ENCODE data around the gene NT5DC3.
A peak's percentile ranks its signal among the peaks of the same experiment; 100 is the strongest.

The NT5DC3 gene

DNA sequence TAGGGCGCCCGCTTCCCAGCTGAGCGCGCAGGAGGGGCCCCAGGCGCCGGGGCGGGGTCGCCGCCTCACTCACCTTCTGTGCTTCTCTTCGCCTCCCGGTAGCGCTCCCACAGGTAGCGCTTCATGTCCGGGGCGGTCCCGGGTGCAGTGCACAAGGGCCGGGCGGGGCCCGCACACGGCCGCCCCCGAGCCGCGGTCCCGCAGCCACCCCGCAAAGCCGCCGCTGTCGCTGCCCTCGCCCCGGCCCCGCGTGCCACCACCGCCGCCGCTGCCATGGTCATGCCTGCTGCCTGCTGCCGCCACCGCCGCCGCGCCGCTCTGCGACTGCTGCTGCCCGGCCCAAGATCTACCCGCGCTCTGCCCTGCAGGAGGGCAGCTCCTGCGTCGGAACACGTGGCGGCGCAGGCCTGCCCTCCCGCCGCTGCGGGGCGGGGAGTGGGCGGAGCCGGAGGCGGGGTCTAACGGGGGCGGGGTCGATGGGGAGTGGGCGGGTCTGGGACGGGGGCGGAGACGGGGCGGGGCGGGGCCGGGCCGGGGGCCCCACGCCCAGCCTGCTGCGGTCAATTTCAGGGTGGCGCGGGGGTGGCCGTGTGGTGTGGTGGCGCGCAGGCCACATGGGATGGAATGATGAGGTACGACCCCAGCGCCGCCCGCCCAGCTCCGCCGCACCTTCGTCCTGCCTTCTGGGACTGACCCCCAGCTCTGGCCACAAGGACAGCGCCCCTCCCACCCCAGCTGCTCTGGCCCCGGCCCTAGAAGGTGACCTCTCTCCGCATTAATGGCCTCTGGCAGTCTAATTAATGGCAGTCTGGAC, at the start of gene NT5DC3:
Gene NT5DC3 (minus strand): TSS at position 359 of the 814 bp plus-strand sequence. CDS start 78 bp downstream, at position 281.
- DNase-seq: peak; percentile 89

DNA sequence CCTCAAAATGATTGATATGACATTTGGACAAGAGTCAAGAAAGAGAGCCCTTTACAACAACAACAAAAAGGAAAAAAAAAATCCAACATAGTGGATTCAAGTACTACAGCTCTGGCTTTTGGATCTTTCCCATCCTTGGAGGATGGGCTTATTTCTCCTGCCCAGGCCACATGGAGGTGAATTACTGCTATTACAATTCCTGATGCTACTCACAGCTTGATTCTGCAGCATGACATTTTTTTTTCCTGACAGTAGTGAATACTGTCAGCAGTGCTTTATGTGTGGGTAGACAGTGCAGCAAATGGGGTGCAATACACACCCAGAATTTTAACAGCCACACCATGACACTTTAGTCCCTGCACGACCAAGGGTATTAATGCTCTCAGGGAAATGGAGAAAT, 46.7 kb upstream of the NT5DC3 start:
- no peak for DNase-seq

DNA sequence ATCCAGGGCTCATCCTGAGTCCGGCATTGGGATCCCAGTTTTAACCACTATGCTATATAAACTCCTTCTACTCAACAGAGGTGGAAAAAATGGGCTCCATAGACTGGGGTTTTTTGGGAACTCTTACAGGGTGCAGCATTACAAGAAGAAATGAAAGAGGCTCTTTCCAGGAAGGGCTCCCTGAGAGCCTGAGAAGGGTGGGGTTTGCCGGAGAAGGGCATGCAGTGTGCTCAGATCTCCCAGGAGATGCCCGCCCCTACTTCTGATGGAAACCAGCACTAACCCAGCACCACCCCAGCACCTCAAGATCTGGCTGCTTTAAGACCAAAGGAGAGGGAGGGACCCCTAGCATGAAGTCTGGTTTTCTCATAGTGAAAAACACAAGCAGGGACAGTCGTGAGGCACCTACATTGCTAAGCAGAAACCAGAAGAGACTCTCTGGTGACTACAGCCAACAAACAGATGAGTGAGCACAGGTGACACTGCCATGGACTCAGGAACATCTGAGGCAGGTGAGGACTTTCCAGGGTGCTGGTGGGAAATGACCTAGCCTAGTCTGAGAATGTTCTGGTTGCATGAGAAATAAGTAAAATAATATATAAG, 45.3 kb upstream of the NT5DC3 start:
- DNase-seq: no peak

DNA sequence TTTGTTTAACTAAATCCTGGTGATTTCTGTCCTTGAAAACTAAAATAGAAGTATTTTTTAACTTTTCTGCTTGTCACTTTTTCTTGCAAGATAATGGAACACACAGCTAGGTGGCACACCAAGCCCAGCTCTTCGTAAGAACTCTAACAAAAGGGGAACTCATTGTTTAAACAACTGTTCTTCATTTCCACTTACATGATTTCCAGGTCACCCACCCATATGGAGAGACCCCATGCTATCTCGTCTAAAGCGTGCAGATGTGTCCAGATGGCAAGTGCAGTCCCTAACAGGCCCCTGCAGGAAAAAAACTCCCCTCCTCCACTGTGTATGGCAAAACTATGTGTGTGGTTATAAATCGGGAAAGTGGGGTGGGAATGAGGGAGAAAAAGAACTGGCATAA, 43.3 kb upstream of the NT5DC3 start:
- peak; percentile 43 for DNase-seq

DNA sequence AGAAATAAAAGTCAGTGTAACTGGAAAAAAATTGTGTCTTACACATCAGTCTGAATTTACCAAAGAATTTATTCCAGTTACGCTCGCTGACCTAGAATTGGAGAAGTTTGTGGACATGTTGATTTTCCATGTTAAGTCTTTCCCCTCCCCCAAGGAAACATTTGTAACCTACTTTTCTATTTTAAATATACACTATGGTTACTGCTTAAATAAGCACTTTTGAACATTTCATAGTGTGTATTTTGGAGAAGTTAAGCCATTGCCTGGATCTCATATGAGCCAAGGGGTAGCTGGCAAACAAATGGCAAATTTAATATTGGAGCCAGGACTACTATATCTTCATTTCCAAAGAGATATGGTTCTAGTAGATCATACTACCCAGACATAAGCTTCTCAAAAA, 42.9 kb upstream of the NT5DC3 start:
- no peak for DNase-seq

DNA sequence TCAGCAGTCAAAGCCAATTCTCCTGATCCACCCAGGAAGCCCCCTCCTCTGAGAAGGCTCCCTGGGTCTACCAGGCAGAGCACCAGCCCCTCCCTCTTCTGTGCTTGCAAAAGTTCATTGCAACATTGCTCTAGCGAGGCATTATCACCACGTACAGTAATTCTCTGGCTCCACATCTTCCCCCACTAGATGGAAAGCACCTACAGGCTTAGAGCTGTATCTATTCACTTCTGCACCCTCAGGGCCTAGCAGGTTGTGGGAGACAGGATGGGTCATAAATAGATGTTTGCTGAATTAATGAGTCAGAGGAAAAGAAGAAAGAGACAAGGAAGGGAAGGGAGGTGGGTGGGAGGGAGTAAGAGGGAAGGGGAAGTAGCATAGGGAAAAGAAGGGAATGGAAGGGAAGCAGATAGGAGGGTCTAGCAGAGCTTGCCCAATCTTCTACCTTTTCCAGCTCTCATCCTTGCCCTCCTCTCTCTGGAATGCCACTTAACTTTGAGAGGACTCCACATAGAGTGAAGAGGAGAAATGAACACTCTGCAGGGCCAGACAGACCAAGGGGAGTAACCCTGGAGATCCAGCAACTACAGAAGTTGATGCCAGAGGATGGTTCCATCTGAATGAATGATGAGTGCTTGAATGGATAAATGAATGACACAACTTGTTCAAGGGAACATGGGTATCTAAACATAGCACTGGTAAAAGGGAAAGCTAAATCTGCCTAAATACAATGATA, 42.0 kb upstream of the NT5DC3 start:
- DNase-seq: no peak

DNA sequence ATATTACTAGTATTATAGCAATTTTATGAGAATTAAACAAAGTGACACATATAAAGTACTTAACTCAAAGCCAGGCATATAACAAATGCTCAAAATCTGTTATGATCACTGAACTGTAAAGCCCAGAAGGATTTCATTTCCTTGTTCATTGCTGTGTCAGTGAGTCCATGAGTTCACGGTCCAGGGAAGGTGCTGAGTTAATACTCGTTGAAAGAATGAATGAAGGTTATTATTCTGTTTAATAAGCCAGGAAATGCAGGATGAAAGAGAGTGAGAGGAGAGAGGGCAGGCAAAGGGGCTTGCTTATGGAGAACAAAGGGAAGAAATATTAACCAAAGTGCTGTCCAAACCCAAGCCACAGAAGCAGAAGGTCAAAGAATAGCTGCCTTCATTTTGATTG, 40.2 kb upstream of the NT5DC3 start:
- DNase-seq: no peak

DNA sequence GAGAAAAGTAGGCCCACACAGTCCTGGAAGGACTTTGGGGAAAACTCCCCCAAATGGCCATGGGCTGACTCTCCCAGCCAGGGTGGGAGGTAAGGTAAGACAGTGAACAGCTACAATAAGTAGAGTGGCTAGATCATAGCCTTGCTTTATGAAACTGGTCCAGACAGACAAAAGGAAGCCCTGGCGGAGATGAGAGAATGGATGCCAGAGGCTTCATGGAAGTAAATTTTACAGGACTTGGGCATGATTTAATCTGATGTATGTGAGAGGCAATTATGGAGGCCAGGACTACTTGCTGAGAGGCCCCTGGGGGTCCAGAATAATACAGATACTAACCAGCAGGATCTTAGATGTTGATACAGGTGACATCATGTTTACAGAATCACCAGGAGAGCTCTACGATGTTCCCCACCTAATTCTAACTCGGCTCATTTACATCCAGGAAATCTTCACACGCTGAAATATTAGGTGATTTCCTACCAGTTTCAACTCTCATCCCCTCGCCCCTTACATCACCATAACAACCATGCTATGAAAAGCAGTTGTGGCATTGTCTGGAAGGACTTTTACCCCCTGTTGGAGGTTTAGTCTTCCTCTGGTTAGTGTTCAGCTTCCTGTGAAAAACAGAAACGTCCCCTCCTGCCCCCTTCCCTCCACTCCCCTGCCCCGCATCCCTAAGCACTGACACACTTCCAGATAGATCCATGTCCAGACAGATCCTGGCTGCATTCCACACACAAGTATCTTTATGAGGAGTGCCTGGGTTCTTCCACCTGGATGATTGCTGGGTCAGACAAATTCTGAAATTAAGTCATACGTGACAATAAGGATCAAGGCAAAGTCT, 39.5 kb upstream of the NT5DC3 start:
- peak; percentile 21 for DNase-seq

DNA sequence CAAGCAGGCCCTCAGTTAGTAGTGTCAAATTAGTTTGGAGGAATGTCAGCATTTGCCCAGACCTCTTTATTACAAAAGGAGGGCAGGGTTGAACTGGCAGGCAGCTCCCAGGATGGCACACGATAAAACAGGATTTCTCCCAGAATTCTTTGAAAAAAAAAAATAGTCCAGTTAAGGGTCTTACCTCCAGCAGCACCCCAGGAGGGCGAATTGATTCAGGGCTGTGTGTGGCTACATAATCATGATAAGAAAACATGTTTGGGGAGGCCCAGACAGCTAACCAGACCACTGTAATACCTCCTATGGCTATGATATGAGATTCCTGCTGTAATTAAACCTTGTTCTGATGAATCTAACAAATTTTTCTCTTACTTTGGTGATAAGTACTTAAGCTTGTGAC, 38.8 kb upstream of the NT5DC3 start:
- DNase-seq: no peak

DNA sequence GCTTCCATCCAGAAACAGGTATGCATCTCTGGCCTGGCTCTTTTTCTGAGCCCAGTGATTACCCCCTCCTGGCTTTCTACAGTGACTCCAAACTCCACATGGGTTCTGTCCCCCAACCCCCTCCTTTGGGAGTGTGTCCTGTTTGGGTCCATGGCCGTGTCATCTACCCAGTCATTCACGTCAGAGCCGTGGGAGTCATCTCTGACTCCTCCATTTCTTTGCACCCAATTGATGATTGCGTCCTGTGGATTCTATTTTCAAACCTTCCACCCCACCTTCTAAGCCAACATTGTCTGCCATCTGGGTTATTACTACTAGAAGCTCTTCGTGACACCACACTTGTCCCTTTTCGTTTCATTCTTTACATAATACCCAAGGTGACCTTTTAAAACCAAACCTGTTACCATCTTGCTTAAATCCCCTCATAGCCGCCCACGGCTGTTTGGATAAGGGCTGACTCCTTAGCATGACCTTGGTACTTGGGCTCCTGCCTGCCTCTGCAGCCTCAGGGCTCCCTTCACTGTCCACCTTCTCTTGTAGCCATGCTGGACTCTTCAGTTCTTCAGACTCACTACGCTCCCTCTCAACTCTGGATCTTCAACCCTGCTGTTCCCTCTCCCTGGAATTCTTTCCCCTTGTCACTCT, 38.1 kb upstream of the NT5DC3 start:
- no peak for DNase-seq

DNA sequence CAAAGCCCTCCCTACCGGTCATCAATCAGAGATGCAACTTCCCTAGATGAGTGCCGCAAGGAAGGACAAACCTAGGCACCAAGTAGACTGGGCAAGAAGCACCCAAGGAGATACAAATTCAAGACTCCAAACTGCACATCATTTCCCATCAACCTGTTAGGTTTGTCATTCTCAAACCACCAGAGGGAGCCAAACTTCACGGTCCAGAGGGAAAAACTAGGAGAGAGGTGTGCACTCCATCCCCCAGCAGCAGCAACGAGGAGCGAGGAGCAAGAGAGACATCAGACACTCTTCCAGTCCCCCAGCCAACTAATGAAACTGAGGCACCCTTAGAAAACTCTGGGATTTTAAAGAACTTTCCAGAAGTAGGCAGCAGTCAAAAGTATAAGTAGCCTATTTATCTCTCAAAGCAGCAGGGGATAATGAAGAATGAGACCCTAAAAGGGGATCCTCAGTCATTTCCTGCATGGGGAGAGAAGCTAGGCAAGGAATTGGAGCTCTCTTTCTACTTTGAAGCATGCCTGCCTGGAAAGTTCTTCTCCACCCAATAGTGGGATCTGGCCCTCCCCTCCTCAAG, 37.0 kb upstream of the NT5DC3 start:
- peak; percentile 81 for DNase-seq

DNA sequence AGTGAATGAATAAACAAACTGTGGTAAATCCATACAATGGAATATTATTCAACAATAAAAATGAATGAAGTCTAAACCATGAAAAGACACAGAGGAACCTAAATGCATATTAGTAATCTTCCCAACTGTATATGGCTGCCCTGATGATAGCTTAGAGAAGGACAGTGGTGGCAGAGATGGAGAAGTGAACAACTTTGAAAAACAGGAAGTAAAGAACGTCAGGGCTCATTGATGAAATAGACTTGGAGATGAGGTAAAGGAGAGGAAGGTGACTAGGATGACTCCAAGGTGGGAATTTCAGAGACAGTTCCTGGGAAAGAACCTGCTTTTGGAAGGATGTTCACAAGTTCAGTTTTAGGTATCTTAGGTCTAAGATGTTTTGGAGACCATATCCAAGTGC, 36.3 kb upstream of the NT5DC3 start:
- DNase-seq: no peak

DNA sequence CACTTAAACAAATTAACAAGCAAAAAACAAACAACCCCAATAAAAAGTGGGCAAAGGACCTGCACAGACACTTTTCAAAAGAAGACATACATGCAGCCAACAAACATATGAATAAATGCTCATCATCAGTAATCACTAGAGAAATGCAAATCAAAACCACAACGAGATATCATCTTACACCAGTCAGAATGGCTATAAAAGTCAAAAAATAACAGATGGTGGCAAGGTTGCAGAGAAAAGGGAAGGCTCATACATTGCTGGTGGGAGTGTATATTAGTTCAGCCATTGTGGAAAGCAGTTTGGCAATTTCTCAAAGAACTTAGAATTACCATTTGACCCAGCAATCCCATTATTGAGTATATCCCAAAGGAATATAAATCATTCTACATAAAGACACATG, 34.6 kb upstream of the NT5DC3 start:
- no peak for DNase-seq

DNA sequence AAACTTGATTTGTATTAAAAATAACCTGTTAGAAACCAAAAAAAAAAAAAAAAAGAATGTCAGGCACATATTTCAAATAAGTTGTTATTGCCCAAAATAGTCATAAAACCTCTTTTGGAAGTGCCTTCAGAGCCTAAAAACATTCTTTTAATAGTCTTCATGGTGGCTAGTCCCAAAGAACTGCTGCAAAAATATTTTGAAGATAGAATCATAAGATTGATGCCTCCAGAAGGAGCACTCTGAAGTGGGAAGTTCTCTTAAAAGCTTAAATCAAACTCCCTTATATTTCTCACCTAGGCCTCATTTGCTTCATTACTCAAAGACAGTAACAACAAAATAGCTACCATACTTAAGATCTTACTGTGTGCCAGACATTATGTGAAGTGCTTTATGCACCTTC, 27.2 kb upstream of the NT5DC3 start:
- DNase-seq: no peak

DNA sequence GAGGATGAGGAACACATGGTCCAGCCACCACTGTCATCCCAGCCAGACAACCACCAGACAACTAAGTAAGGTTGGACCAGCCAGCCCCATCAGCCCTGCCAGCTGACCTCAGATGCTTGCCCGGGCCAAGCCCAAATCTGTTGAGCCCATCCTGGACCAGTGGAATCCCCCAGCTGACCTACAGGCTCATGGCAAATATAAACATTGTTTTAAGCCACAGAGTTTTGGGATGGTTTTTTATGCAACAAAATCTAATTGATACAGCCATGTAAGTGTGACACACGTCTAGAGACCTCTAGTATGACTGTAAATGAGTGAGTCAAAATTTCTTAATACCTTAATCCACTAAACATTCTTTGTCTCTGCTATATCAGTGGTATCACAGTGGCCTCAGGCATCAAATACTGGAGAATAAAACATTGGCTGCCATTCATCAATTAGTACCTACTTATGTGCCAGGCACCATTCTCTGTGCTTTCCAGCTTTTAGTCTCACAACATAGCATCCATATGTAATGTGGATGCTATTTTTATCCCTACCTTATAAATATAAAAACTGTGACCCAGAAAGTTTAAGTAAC, 24.2 kb upstream of the NT5DC3 start:
- DNase-seq: no peak

DNA sequence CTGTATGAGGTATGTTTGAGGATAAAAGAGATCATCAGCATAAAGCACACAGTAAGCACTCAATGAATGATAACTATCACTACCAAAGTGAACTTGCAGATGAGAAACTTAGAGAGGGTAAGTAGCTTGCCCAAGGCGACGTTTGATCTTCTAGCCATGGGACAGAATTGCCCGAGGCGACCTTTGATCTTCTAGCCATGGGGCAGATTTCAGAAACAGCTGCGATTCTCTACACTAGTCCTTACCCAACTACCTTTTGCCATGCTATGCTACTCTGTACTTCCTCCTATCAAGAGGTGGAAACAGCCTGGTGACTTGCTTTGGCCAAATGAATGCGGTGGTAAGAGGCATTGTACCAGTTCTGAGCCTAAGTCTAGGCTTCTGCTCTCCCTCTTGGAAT, 23.7 kb upstream of the NT5DC3 start:
- no peak for DNase-seq

DNA sequence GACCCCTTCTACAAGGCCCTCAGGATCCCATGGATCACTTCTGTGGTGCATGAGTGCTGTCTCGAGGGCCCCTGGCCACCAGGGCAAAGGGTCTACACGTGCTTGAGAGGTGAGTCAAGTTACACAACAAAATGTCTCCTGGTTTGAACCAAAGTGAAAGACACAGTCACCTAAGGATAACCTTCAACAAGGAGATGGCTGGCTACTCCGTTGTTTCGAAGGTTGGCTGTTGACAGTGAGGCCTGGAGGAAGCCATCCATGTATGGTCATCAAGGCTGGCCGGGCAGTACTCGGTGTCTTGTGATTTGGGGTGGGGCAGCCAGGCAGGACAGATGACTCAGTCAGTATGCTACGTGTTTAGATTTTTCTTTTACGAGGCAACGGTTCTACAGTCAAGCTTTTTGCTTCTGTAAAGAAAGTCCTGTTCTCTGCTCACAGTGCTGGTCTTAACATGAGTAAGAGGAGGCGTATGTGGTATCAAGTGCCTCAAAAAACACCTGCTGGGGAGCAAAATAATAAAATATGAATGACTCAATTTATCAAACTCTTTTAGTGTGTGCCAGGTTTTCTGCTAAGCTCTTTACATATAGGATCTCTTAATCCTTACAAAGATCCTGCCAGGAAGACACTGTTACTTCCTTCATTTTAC, 18.0 kb upstream of the NT5DC3 start:
- no peak for DNase-seq

DNA sequence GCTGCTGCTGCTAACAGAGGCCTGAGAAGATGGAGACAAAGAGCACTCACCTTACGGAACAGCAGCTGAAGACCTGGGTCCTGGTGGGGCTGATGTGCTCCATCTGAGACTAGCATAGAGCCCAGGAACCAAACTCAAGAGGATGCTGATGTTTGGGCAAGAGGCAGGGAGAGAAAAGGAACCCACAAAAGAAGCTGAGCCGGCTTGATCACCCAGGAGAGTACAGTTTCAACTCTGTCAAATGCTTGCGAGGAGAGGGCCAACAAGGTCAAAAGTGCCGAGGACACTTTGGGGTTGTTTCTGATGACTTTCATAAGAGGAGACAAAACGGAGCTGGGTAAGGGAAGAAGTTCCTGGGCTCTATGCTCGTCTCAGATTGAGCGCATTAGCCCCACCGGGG, 17.3 kb upstream of the NT5DC3 start:
- no peak for DNase-seq

DNA sequence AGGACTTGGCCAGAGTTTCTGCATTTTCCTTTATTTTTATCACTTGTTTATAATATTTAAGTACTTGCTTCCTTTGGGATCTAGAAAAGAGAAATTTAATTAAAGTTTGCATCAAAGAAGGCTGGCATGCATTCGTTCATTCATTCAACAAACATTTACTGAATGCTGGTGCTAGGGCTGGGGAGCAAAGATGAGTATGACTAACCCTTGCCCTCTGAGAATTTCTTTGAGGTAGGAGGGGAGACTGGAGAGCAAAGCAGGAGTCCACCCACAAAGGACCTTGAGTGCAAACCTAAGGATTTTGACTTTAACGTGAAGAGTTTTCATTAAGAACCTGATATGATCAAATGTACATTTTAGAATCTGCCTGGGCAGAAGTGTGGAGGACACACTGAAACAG, 16.1 kb upstream of the NT5DC3 start:
- no peak for DNase-seq

DNA sequence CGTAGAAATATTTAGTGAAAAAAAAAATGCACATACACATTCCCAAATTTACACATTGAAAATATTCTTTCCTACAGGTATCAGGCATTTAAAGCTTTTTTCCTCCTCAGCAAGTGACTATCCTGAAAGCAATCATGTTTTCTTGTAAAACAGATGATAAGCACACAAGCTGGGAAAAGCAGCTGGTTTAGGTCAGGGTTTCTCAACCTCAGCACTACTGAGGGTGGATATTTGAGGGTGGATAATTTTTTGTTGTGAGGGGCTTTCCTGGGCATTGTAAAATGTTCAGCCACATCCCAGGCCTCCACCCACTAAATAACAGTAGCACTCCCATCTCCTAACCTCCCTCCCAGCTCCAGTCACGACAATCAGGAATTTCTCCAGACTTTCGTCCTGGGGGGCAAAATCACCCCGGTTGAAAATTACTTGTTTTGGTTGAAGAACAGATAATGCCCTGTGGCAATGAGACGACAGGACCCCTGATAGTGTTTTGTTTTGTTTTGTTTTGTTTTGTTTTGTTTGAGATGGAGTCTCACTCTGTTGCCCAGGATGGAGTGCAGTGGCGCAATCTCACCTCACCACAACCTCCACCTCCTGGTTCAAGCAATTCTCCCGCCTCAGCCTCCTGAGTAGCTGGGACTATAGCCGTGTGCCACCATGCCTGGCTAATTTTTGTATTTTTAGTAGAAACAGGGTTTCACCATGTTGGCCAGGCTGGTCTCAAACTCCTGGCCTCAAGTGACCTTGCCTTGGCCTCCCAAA, 15.0 kb upstream of the NT5DC3 start:
- no peak for DNase-seq

Data from activated CD4-positive, alpha-beta T cell treated with anti-CD3 and anti-CD28 coated beads, Interleukin-2, amount 50 U/mL, for 16 hours (primary cell).